GM12878 (cell line): ENCODE data around the gene LRRC4.

ENCODE experiments used
- CTCF ChIP-seq, 3 experiments: IDR thresholded peaks in 2 of 3; conservative IDR thresholded peaks in 1 of 3; 2 replicates each; pipeline ENCODE4 v1.5.1; 2011; ENCODE audit warnings: low read depth in 3 of 3, low read length in 3 of 3, mild to moderate bottlenecking in 3 of 3, control low read depth in 2 of 3, moderate library complexity in 2 of 3, inconsistent platforms in 1 of 3, mixed read lengths in 1 of 3; ENCODE audit not compliant: control insufficient read depth in 2 of 3, insufficient read depth in 1 of 3; ENCODE audit errors: extremely low read depth in 1 of 3
- DPF2 ChIP-seq: fragments of 450-650 bp; IDR thresholded peaks from 2 replicates; pipeline ENCODE4 v1.6.1; 2017; ENCODE audit warnings: mild to moderate bottlenecking
- EGR1 ChIP-seq, 2 experiments: IDR thresholded peaks; 1 replicate in 1 of 2; 2 replicates in 1 of 2; pipeline ENCODE4 v1.6.1; 2011 to 2012; ENCODE audit warnings: low read depth in 2 of 2, low read length in 2 of 2, borderline replicate concordance in 1 of 2, mild to moderate bottlenecking in 1 of 2, moderate library complexity in 1 of 2
- EZH2 ChIP-seq: IDR thresholded peaks from 2 replicates; pipeline ENCODE4 v1.6.1; 2012; ENCODE audit warnings: low read depth, mild to moderate bottlenecking, control low read depth, inconsistent platforms, low read length, borderline replicate concordance; ENCODE audit not compliant: control insufficient read depth
- FOXM1 ChIP-seq: IDR thresholded peaks from 2 replicates; pipeline ENCODE4 v1.6.1; 2012; ENCODE audit warnings: low read depth, mild to moderate bottlenecking, inconsistent platforms, low read length, moderate library complexity
- PRDM15 ChIP-seq: fragments of 450-650 bp; formaldehyde crosslinking; IDR thresholded peaks from 2 replicates; pipeline ENCODE4 v1.4.0; 2020; ENCODE audit warnings: mild to moderate bottlenecking, moderate library complexity
- RB1 ChIP-seq: fragments of 450-650 bp; formaldehyde crosslinking; IDR thresholded peaks from 2 replicates; pipeline ENCODE4 v1.6.1; 2017; ENCODE audit warnings: mild to moderate bottlenecking, borderline replicate concordance
- SKIL ChIP-seq: fragments of 450-650 bp; IDR thresholded peaks from 2 replicates; pipeline ENCODE4 v1.6.1; 2017; ENCODE audit warnings: mild to moderate bottlenecking, low read depth, inconsistent platforms; ENCODE audit not compliant: poor library complexity, severe bottlenecking
- SMC3 ChIP-seq: IDR thresholded peaks from 2 replicates; pipeline ENCODE4 v1.6.1; 2011; ENCODE audit warnings: low read length, improper control_type of control experiment, borderline replicate concordance
- SREBF1 ChIP-seq: IDR thresholded peaks from 2 replicates; pipeline ENCODE4 v1.6.1; 2012; ENCODE audit warnings: mild to moderate bottlenecking, low read length
- TAF1 ChIP-seq: IDR thresholded peaks from 2 replicates; pipeline ENCODE4 v1.6.1; 2011; ENCODE audit warnings: mild to moderate bottlenecking, low read depth, low read length, borderline replicate concordance
- TARDBP ChIP-seq: IDR thresholded peaks from 2 replicates; pipeline ENCODE4 v1.6.1; 2016; ENCODE audit warnings: borderline replicate concordance
- ZNF274 ChIP-seq: IDR thresholded peaks from one replicate; pipeline ENCODE4 v1.8.0; 2011; ENCODE audit not compliant: insufficient read length, insufficient read depth
- ZSCAN29 ChIP-seq: fragments of 450-650 bp; IDR thresholded peaks from 2 replicates; pipeline ENCODE4 v1.6.1; 2017; ENCODE audit warnings: mild to moderate bottlenecking, moderate library complexity

GRCh38 chr7:128071376-128071775 is 40.1 kb upstream of the LRRC4 start:
- TF ChIP-seq SMC3: no peak
- TF ChIP-seq CTCF (IDR thresholded peaks at IDR 0.05 in 2 of 3, conservative IDR thresholded peaks at IDR 0.05 in 1 of 3; ENCODE audit: control insufficient read depth in 2 of 3, extremely low read depth in 1 of 3, insufficient read depth in 1 of 3, low read depth in 3 of 3, low read length in 3 of 3): no peak
- TF ChIP-seq TARDBP: no peak
- no peak for TF ChIP-seq FOXM1
- TF ChIP-seq SKIL: no peak
- no peak for TF ChIP-seq DPF2
- TF ChIP-seq ZSCAN29: no peak
- no peak for TF ChIP-seq SREBF1
- no peak for TF ChIP-seq EZH2
- TF ChIP-seq TAF1: no peak
- TF ChIP-seq ZNF274: no peak
- TF ChIP-seq PRDM15 (CRISPR knock-in tag): no peak
- TF ChIP-seq RB1: no peak
- TF ChIP-seq EGR1 (IDR thresholded peaks at IDR 0.05; ENCODE audit: borderline replicate concordance in 1 of 2, low read depth in 2 of 2, low read length in 2 of 2): no peak
